Activated T-cell treated with anti-CD3 and anti-CD28 coated beads for 24 hours (primary cell): ENCODE measurements around the gene GATA6.

Experiments
- DNase-seq: peaks from one replicate; pipeline ENCODE4 v3.0.0-alpha.2; 2020; ENCODE audit warnings: low read depth

Gene GATA6

GRCh38 chr18:22250026-22250425 lies 80.6 kb downstream of the GATA6 start:
- no peak for DNase-seq

GRCh38 chr18:22250591-22250996 lies 81.2 kb downstream of the GATA6 start:
- DNase-seq = no peak
